Keratinocyte (primary cell): ENCODE measurements around the gene TENM4. TPM values are rescaled to one million over a fixed set of nuclear protein-coding genes. Genes with fewer than 3 reads are reported as not detected.

Source experiments
- DNase-seq: peaks from one replicate; pipeline ENCODE4 v3.0.0-alpha.2; 2011; ENCODE audit warnings: low read depth, missing footprints, low spot score
- FAIRE-seq: peaks from 2 replicates; lab custom pipeline; 2011; peaks lifted over from hg19 to GRCh38; lab: Jason Lieb, UNC
- H2AFZ ChIP-seq: 2 replicates; pipeline ENCODE4 v1.6.0; 2012; ENCODE audit warnings: low read length, control low read depth, inconsistent platforms; ENCODE audit not compliant: control insufficient read depth
- H3K27ac ChIP-seq: 2 replicates; pipeline ENCODE4 v1.5.1; 2011; ENCODE audit warnings: low read length; ENCODE audit not compliant: control insufficient read depth, insufficient read depth
- H3K27me3 ChIP-seq: 3 replicates; pipeline ENCODE4 v1.6.0; 2011; ENCODE audit warnings: low read length; ENCODE audit not compliant: control insufficient read depth, insufficient read depth; ENCODE audit errors: extremely low read depth
- H3K36me3 ChIP-seq, 2 experiments: 2 replicates in 1 of 2; 3 replicates in 1 of 2; pipeline ENCODE4 v1.5.1; 2011; ENCODE audit warnings: low read length in 2 of 2, mild to moderate bottlenecking in 1 of 2; ENCODE audit not compliant: control insufficient read depth in 2 of 2, insufficient read depth in 2 of 2; ENCODE audit errors: extremely low read depth in 1 of 2
- H3K4me1 ChIP-seq: 3 replicates; pipeline ENCODE4 v1.5.1; 2011; ENCODE audit warnings: low read length; ENCODE audit not compliant: control insufficient read depth, insufficient read depth; ENCODE audit errors: extremely low read depth
- H3K4me2 ChIP-seq: 3 replicates; pipeline ENCODE4 v1.6.0; 2011; ENCODE audit warnings: low read depth, low read length; ENCODE audit not compliant: control insufficient read depth, insufficient read depth; ENCODE audit errors: extremely low read depth
- H3K4me3 ChIP-seq, 3 experiments: fragments of 200-600 bp in 1 of 3; sonication (generic) in 1 of 3; 2 replicates in 2 of 3; 3 replicates in 1 of 3; pipeline ENCODE4 v1.5.1; 2011 to 2016; ENCODE audit warnings: low read length in 3 of 3, mild to moderate bottlenecking in 3 of 3, control low read depth in 2 of 3, inconsistent platforms in 1 of 3, low read depth in 1 of 3, mixed read lengths in 1 of 3, mixed run types in 1 of 3, moderate library complexity in 1 of 3; ENCODE audit not compliant: control insufficient read depth in 2 of 3, insufficient read depth in 2 of 3; ENCODE audit errors: extremely low read depth in 1 of 3
- H3K79me2 ChIP-seq: 2 replicates; pipeline ENCODE4 v1.6.0; 2012; ENCODE audit warnings: low read length; ENCODE audit not compliant: control insufficient read depth, insufficient read depth
- H3K9ac ChIP-seq: 3 replicates; pipeline ENCODE4 v1.6.0; 2011; ENCODE audit warnings: low read length; ENCODE audit not compliant: control insufficient read depth, insufficient read depth; ENCODE audit errors: extremely low read depth
- H3K9me1 ChIP-seq: 3 replicates; pipeline ENCODE4 v1.6.0; 2011; ENCODE audit warnings: low read length; ENCODE audit not compliant: control insufficient read depth, insufficient read depth; ENCODE audit errors: extremely low read depth
- H3K9me3 ChIP-seq: 2 replicates; pipeline ENCODE4 v1.5.1; 2012; ENCODE audit warnings: low read depth, low read length; ENCODE audit not compliant: control insufficient read depth
- H4K20me1 ChIP-seq: 3 replicates; pipeline ENCODE4 v1.6.0; 2011; ENCODE audit warnings: low read length; ENCODE audit not compliant: control insufficient read depth, insufficient read depth; ENCODE audit errors: extremely low read depth
- CTCF ChIP-seq, 3 experiments: IDR thresholded peaks in 1 of 3; conservative IDR thresholded peaks in 1 of 3; optimal IDR thresholded peaks in 1 of 3; 2 replicates in 2 of 3; 3 replicates in 1 of 3; pipeline versions ENCODE3 to v1.5.1; 2011; ENCODE audit warnings: low read length in 3 of 3, mild to moderate bottlenecking in 3 of 3, moderate library complexity in 2 of 3, control low read depth in 1 of 3, inconsistent platforms in 1 of 3; ENCODE audit not compliant: insufficient read depth in 2 of 3; ENCODE audit errors: extremely low read depth in 1 of 3
- EZH2 ChIP-seq: IDR thresholded peaks from one replicate; pipeline ENCODE4 v1.6.1; 2012; ENCODE audit warnings: inconsistent platforms, mild to moderate bottlenecking, low read length, moderate library complexity
- dilution Hi-C: fragments of 300-500 bp; cut with MboI; formaldehyde crosslinking; loops from one replicate; pipeline ENCODE4 v1.7.0; 2020; ENCODE audit warnings: low sequenced_read_pairs; ENCODE audit not compliant: extremely low pct_ligation_motif_present
- polyA plus RNA-seq, 5 experiments: library from polyadenylated mRNA; depleted of rRNA in 3 of 5; stranded (reverse) in 3 of 5; stranded (forward) in 1 of 5; unstranded in 1 of 5; fragments of >200 nt; gene quantifications; 1 replicate in 1 of 5; 2 replicates in 3 of 5; 3 replicates in 1 of 5; pipeline versions ENCODE4 v1.2.1 to v1.2.3, GENCODE V29; 2011 to 2012; ENCODE audit warnings: missing spikeins in 2 of 5, low read depth in 1 of 5, low replicate concordance in 1 of 5

The TENM4 gene
- polyA plus RNA-seq, 1 donor (not counting 4 experiments of a cell fraction or from before 2014, with no cell fraction given) = 3.5 TPM

DNA sequence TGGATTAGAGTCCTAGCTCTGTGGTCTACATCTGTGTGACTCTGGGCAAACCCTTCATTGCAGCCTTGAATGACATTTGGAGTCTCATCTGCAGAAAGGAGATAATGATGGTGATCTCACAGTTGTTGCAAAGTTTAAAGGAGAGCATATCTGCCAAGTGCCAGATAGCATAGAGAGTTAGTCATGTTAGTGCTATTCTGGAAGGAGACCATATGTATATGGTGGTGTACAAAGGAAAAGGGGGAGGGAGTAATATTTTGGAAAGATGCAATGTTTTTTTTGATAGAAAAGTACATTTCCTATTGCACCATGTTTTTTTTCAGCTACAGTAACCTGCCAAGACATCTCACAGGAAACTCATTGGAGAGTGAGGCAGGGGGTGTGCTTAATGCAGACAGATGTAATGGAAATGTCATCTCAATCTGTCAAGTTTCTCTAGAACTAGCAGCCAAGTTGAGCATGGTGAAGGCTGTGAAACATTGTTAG is 774.1 kb downstream of the TENM4 start:
- FAIRE-seq = no peak
- dilution Hi-C loops = no loop called here
- TF ChIP-seq EZH2 = no peak

DNA sequence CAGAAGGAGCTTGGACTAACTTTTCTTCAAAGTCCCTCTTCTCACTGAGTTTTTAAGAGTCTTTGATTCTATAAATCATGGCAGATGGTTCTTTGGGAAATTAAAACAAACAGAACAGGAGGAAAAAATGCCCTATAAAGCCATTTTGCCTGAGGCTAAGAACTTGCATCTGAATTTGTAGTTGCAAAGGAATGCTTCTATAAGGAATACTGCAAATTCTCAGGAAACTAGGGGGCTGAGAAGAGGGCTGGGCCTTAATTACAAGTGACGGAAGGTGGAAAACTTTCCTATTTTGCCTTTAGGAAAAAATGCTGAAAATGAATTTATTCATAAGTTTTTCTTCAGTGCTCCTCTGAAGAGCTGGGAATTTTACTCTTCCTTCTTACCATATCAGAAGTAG is 776.2 kb downstream of the TENM4 start:
- Histone ChIP-seq H3K79me2 (no peaks in the 10 kb centered on the region), H3K27me3 (no peaks in the 10 kb centered on the region), H3K9ac (no peak overlapping the region), H3K27ac (no peak overlapping the region), H3K4me1 (peaks cover 6% of the 10 kb centered on the region), H3K9me3 (no peaks in the 10 kb centered on the region), H3K4me3 (no peak overlapping the region), H4K20me1 (no peaks in the 10 kb centered on the region), H3K36me3 (peaks cover 3 to 9% of the 10 kb centered on the region in 2 experiments), H3K4me2 (no peak overlapping the region), H2AFZ (no peak overlapping the region), H3K9me1 (no peaks in the 10 kb centered on the region)
- no peak for TF ChIP-seq CTCF (optimal IDR thresholded peaks at IDR 0.05 in 1 of 3, IDR thresholded peaks at IDR 0.05 in 1 of 3, conservative IDR thresholded peaks at IDR 0.05 in 1 of 3; ENCODE audit: extremely low read depth in 1 of 3, insufficient read depth in 2 of 3, low read length in 3 of 3)
- no peak for TF ChIP-seq EZH2
- DNase-seq (no peak), FAIRE-seq (peak; percentile 5)
- dilution Hi-C loops = no loop called here

More for the DNA sequence above, 774.1 kb downstream of the TENM4 start:
- DNase-seq = no peak
- H3K9ac ChIP-seq = no peak overlapping the region
- no peaks in the 10 kb centered on the region for H4K20me1 ChIP-seq
- H3K4me3 ChIP-seq = no peak overlapping the region
- H3K4me1 ChIP-seq = no peaks in the 10 kb centered on the region
- no peaks in the 10 kb centered on the region for H3K9me1 ChIP-seq
- H3K79me2 ChIP-seq = no peaks in the 10 kb centered on the region
- H2AFZ ChIP-seq = no peak overlapping the region
- H3K36me3 ChIP-seq = peaks cover 4 to 16% of the 10 kb centered on the region in 2 experiments
- no peaks in the 10 kb centered on the region for H3K9me3 ChIP-seq
- H3K4me2 ChIP-seq = no peak overlapping the region
- H3K27ac ChIP-seq = no peak overlapping the region
- no peaks in the 10 kb centered on the region for H3K27me3 ChIP-seq

DNA sequence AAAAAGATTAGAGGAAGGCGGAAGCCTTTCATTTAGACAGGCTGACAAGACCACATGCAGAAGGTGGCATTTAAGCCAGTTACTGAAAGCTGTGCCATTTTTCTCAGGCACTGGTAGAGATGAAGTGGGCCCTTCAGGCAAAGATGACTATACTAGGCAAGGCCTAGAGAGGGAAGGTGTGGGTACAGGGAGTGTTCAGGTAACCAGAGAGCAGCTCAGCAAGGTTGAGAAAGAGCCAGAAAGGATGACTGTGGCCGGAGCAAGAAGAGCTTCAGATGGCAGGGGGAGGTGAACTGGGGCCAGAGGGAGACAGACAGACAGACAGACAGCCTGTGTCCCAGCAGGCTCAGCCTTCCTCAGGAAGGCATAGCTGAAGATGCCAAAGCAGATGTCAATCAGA is 778.0 kb downstream of the TENM4 start:
- H3K4me3 ChIP-seq = no peak overlapping the region
- no peaks in the 10 kb centered on the region for H4K20me1 ChIP-seq
- FAIRE-seq (no peak), DNase-seq (no peak)
- H3K36me3 ChIP-seq = peaks cover 0 to 11% of the 10 kb centered on the region in 2 experiments
- H3K9ac ChIP-seq = no peak overlapping the region
- H3K9me1 ChIP-seq = no peaks in the 10 kb centered on the region
- no peaks in the 10 kb centered on the region for H3K79me2 ChIP-seq
- H2AFZ ChIP-seq = no peak overlapping the region
- H3K4me1 ChIP-seq = peaks cover 16% of the 10 kb centered on the region
- H3K27me3 ChIP-seq = no peaks in the 10 kb centered on the region
- H3K4me2 ChIP-seq = no peak overlapping the region
- TF ChIP-seq CTCF (optimal IDR thresholded peaks at IDR 0.05 in 1 of 3, IDR thresholded peaks at IDR 0.05 in 1 of 3, conservative IDR thresholded peaks at IDR 0.05 in 1 of 3; ENCODE audit: extremely low read depth in 1 of 3, insufficient read depth in 2 of 3, low read length in 3 of 3) (no peak), EZH2 (no peak)
- dilution Hi-C loops = no loop called here
- H3K9me3 ChIP-seq = no peaks in the 10 kb centered on the region
- no peak overlapping the region for H3K27ac ChIP-seq
